Loucy (cell line): Measurements from ENCODE around the gene USP38.

Experiments
- H2AFZ ChIP-seq: fragments of 200-600 bp; sonication (generic); 2 replicates; pipeline ENCODE4 v1.6.0; 2016; ENCODE audit warnings: antibody characterized with exemption, mild to moderate bottlenecking, low read length, moderate library complexity
- H3F3A ChIP-seq: fragments of 200-600 bp; 2 replicates; pipeline ENCODE4 v1.6.0; 2016; ENCODE audit warnings: antibody characterized with exemption, low read depth, mild to moderate bottlenecking
- H3K27me3 ChIP-seq: fragments of 200-600 bp; sonication (generic); 2 replicates; pipeline ENCODE4 v1.6.1; 2014; ENCODE audit warnings: low read length, mild to moderate bottlenecking; ENCODE audit not compliant: insufficient read depth, poor library complexity, severe bottlenecking
- H3K36me3 ChIP-seq: fragments of 200-600 bp; sonication (generic); 2 replicates; pipeline ENCODE4 v1.6.1; 2016; ENCODE audit warnings: low read length; ENCODE audit not compliant: insufficient read depth
- H3K4me1 ChIP-seq: fragments of 200-600 bp; sonication (generic); 2 replicates; pipeline ENCODE4 v1.5.1; 2014; ENCODE audit warnings: low read length, mild to moderate bottlenecking; ENCODE audit not compliant: insufficient read depth, poor library complexity, severe bottlenecking
- H3K4me2 ChIP-seq: fragments of 200-600 bp; sonication (generic); 2 replicates; pipeline ENCODE4 v1.6.0; 2014; ENCODE audit warnings: antibody characterized with exemption, low read length, low read depth, mild to moderate bottlenecking; ENCODE audit not compliant: poor library complexity, severe bottlenecking
- H3K4me3 ChIP-seq: fragments of 200-600 bp; sonication (generic); 2 replicates; pipeline ENCODE4 v1.5.1; 2014; ENCODE audit warnings: low read length, mild to moderate bottlenecking, mixed read lengths; ENCODE audit not compliant: poor library complexity, severe bottlenecking
- H3K79me2 ChIP-seq: fragments of 200-600 bp; sonication (generic); 2 replicates; pipeline ENCODE4 v1.6.1; 2014; ENCODE audit warnings: low read length; ENCODE audit not compliant: insufficient read depth
- H3K9ac ChIP-seq: fragments of 200-600 bp; sonication (generic); 2 replicates; pipeline ENCODE4 v1.6.0; 2014; ENCODE audit warnings: mild to moderate bottlenecking, low read depth, low read length, moderate library complexity; ENCODE audit not compliant: poor library complexity, severe bottlenecking
- H3K9me2 ChIP-seq: fragments of 200-600 bp; sonication (generic); replicated peaks from 2 replicates; pipeline ENCODE4 v1.6.1; 2016; ENCODE audit warnings: low read depth, low read length, mixed read lengths
- H3K9me3 ChIP-seq: fragments of 200-600 bp; sonication (generic); 2 replicates; pipeline ENCODE4 v1.6.1; 2014; ENCODE audit warnings: mild to moderate bottlenecking, antibody characterized with exemption, low read length, low read depth; ENCODE audit not compliant: insufficient read depth
- H4K20me1 ChIP-seq: fragments of 200-600 bp; sonication (generic); 2 replicates; pipeline ENCODE4 v1.6.0; 2014; ENCODE audit warnings: antibody characterized with exemption, low read length, mild to moderate bottlenecking; ENCODE audit not compliant: insufficient read depth, poor library complexity, severe bottlenecking
- CTCF ChIP-seq: fragments of 200-600 bp; sonication (generic); conservative IDR thresholded peaks from 2 replicates; pipeline ENCODE4 v1.5.1; 2014; ENCODE audit warnings: mild to moderate bottlenecking, antibody characterized with exemption, low read length
- EZH2phosphoT487 ChIP-seq: fragments of 200-600 bp; IDR thresholded peaks from 2 replicates; pipeline ENCODE4 v1.6.1; 2018; ENCODE audit warnings: antibody characterized with exemption, mild to moderate bottlenecking, moderate library complexity, borderline replicate concordance

Gene USP38

GRCh38 chr4:143246977-143247376, 62.3 kb downstream of the USP38 start:
- Histone ChIP-seq H3K4me2 (no peak overlapping the region), H2AFZ (no peak overlapping the region)
- TF ChIP-seq CTCF = no peak
- no peak for TF ChIP-seq EZH2phosphoT487

GRCh38 chr4:143247866-143248265, 63.1 kb downstream of the USP38 start:
- no peaks in the 10 kb centered on the region; the same call in 1 of the 2 replicates for H3K9me2 ChIP-seq
- TF ChIP-seq CTCF = no peak
- H3F3A ChIP-seq = no peaks in the 10 kb centered on the region
- H3K9me3 ChIP-seq = no peaks in the 10 kb centered on the region
- H2AFZ ChIP-seq = no peak overlapping the region
- no peak overlapping the region for H3K4me3 ChIP-seq
- H3K4me1 ChIP-seq = peaks cover 4% of the 10 kb centered on the region
- H3K36me3 ChIP-seq = no peaks in the 10 kb centered on the region
- no peaks in the 10 kb centered on the region for H3K27me3 ChIP-seq
- no peak overlapping the region for H3K4me2 ChIP-seq
- H3K79me2 ChIP-seq = no peaks in the 10 kb centered on the region
- H4K20me1 ChIP-seq = no peaks in the 10 kb centered on the region
- no peak overlapping the region for H3K9ac ChIP-seq

More at GRCh38 chr4:143246977-143247376, 62.3 kb downstream of the USP38 start:
- Histone ChIP-seq H3K4me3 (no peak overlapping the region), H3K27me3 (no peaks in the 10 kb centered on the region), H3F3A (no peaks in the 10 kb centered on the region), H4K20me1 (no peaks in the 10 kb centered on the region), H3K4me1 (peaks cover 4% of the 10 kb centered on the region), H3K9ac (no peak overlapping the region), H3K79me2 (no peaks in the 10 kb centered on the region), H3K36me3 (no peaks in the 10 kb centered on the region), H3K9me2 (no peaks in the 10 kb centered on the region; the same call in 1 of the 2 replicates), H3K9me3 (peaks cover 5% of the 10 kb centered on the region; the same call in 1 of the 2 replicates)

- no peaks in the 10 kb centered on the region for H3F3A ChIP-seq
- no peak overlapping the region for H2AFZ ChIP-seq
- no peak overlapping the region for H3K9ac ChIP-seq
- no peaks in the 10 kb centered on the region for H3K27me3 ChIP-seq
- H3K9me2 ChIP-seq = no peaks in the 10 kb centered on the region; the same call in 1 of the 2 replicates
- peaks cover 4% of the 10 kb centered on the region for H3K4me1 ChIP-seq
- H3K79me2 ChIP-seq = no peaks in the 10 kb centered on the region
- TF ChIP-seq CTCF (no peak), EZH2phosphoT487 (no peak)
- H4K20me1 ChIP-seq = no peaks in the 10 kb centered on the region
- no peaks in the 10 kb centered on the region for H3K9me3 ChIP-seq
- no peak overlapping the region for H3K4me2 ChIP-seq
- no peak overlapping the region for H3K4me3 ChIP-seq
- no peaks in the 10 kb centered on the region for H3K36me3 ChIP-seq
Measured at GRCh38 chr4:143248827-143249226, 64.1 kb downstream of the USP38 start.
